Stimulated activated CD4-positive, alpha-beta T cell treated with anti-CD3 and anti-CD28 coated beads, Interleukin-15, amount 100 ng/mL, for 1 hour (primary cell): ENCODE results near the gene LGR6.

Experiments
- DNase-seq, 2 donors: peaks; one replicate each; pipeline ENCODE4 v3.0.0-alpha.2; 2020; ENCODE audit warnings: low read depth in 1 of 2, low spot score in 1 of 2

Gene LGR6

GRCh38 chr1:202263628-202264027 lies 70.0 kb downstream of the LGR6 start:
- DNase-seq = no peak

GRCh38 chr1:202264300-202264699 lies 70.7 kb downstream of the LGR6 start:
- no peak for DNase-seq

GRCh38 chr1:202264726-202265125 lies 71.1 kb downstream of the LGR6 start:
- no peak for DNase-seq

- no peak for DNase-seq
Measured at GRCh38 chr1:202266061-202266765, 72.6 kb downstream of the LGR6 start.

GRCh38 chr1:202268032-202268431 lies 74.4 kb downstream of the LGR6 start:
- no peak for DNase-seq

- DNase-seq = no peak
Measured at GRCh38 chr1:202268817-202269216, 75.2 kb downstream of the LGR6 start.

GRCh38 chr1:202270871-202271326 lies 77.3 kb downstream of the LGR6 start:
- DNase-seq = no peak

GRCh38 chr1:202272103-202272845 lies 78.7 kb downstream of the LGR6 start:
- no peak for DNase-seq

GRCh38 chr1:202274611-202275010 lies 81.0 kb downstream of the LGR6 start:
- DNase-seq = no peak

- no peak for DNase-seq
Measured at GRCh38 chr1:202275061-202275770, 81.6 kb downstream of the LGR6 start.

- DNase-seq = no peak
Measured at GRCh38 chr1:202276081-202276715, 82.6 kb downstream of the LGR6 start.

- no peak for DNase-seq
Measured at GRCh38 chr1:202276920-202277319, 83.3 kb downstream of the LGR6 start.

GRCh38 chr1:202278751-202279150 lies 85.2 kb downstream of the LGR6 start:
- no peak for DNase-seq

GRCh38 chr1:202279806-202280205 lies 86.2 kb downstream of the LGR6 start:
- no peak for DNase-seq

- no peak for DNase-seq
Measured at GRCh38 chr1:202280595-202280994, 87.0 kb downstream of the LGR6 start.

- DNase-seq = no peak
Measured at GRCh38 chr1:202281316-202282024, 87.9 kb downstream of the LGR6 start.

- DNase-seq = no peak
Measured at GRCh38 chr1:202282025-202282371, 88.4 kb downstream of the LGR6 start.

- no peak for DNase-seq
Measured at GRCh38 chr1:202282596-202283283, 89.1 kb downstream of the LGR6 start.

GRCh38 chr1:202283379-202283844 lies 89.8 kb downstream of the LGR6 start:
- DNase-seq = no peak

GRCh38 chr1:202283991-202284390 lies 90.4 kb downstream of the LGR6 start:
- DNase-seq = no peak
